ENCODE results near the gene PPM1J.
A peak's percentile ranks its signal among the peaks of the same experiment; 100 is the strongest.

The PPM1J gene

GRCh38 chr1:112704934-112705627, 10.1 kb downstream of the PPM1J start:
- no peak for DNase-seq (ENCODE audit: low read depth in 4 of 4, low spot score in 1 of 4)

DNA sequence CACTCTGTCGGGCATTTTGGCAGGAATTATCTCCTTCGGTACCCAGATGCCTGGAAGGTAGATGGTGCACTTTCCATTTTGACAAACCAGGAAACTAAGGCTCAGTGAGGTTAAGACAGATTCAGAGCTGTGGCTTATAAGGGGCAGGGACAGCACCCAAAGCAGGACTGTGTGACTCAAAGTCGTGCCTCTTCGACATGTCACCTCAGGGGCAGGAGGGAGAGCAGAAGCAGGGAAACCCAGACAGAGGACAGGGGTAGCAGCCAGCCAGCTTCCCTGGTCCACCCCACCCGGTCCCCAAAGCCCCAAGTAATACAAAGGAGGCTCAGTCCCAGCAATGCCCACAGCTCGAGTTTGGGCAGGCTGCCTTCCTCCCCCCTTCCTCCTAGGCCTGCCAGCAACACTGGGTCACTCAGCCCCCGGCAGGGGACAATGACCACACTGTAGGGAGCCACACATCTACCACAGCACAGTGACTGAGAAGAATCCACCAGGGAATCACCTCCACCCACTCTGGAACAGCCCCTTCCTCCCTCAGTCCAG, 10.7 kb downstream of the PPM1J start:
- DNase-seq (ENCODE audit: low read depth in 4 of 4, low spot score in 1 of 4) = no peak

DNA sequence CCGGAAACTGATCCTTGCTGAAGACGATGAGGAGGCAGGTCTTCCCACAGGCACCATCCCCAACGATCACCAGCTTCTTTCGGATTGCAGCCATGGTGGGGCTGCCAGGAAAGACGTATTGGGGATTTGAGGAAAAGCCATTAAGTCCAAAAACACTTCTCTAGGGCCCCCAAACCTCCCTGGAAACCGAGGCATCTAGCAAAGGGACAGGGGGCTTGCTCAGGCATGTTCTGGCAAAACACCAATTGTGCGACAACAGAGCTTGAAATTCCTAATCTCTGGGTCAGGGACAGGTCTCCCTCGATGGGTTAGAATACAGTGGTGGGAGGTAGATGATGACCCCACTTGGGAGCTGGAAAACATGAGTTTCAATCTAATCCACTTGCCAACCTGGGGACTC, 11.4 kb downstream of the PPM1J start:
- DNase-seq (ENCODE audit: low read depth in 4 of 4, low spot score in 1 of 4) = no peak

- DNase-seq (ENCODE audit: low read depth in 4 of 4, low spot score in 1 of 4) = no peak
Observed at GRCh38 chr1:112702420-112703261, 12.5 kb downstream of the PPM1J start.

DNA sequence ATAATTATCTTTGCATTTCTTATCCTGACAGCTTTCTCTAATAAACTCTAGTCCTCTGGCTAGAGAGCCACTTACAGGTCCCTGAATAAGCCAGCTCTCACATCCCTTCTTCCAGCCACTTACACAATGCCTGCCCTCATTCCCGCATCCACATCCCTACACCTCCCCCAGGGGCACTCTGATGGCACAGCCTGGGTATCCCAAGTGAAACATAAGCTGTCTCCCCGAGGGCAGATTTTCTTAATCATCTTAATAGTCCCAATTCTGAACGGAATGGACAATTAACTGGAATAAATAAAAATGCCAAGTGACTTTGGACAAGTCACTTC, 13.1 kb downstream of the PPM1J start:
- no peak for DNase-seq (ENCODE audit: low read depth in 4 of 4, low spot score in 1 of 4)

DNA sequence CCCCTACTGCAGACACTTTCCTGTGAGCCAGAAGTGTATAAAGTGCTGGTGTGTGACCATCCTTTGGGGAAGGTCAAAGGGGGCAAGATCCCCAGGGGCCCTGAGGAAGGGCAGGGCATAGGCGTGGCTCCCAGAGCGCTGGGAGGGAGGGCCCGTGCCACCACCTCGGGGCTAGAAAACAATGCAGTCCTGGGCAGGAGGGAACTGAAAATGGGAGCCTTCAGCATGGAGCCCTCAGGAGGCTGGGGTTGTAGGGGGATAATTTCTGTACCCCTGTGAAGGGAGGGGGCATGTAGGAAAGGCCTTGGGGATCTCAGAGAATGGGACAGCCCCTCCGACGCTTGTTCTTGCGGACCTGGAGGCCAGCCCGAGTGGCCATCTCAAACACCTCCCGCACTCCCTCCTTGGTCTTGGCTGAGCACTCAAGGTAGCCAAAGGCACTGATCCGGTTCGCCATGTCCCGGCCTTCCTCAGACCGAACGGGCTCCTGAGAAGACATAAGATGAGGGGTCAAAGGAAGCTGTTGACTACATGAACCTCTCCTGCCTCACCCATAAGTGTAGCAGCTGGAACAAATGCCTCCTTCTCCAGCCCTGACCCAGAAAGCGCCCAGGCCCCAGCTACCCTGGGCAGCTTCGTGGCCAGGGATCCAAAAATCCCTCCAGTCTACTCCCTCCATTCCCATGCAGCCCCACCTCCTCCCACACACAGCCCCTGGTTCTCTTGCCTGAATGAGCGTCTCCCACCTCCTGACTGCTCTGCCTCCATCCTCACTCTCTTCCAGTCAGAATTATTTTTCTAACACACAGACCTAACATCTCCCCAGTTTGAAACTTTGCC, 13.7 kb downstream of the PPM1J start:
- DNase-seq (ENCODE audit: low read depth in 4 of 4, low spot score in 1 of 4) = no peak

DNA sequence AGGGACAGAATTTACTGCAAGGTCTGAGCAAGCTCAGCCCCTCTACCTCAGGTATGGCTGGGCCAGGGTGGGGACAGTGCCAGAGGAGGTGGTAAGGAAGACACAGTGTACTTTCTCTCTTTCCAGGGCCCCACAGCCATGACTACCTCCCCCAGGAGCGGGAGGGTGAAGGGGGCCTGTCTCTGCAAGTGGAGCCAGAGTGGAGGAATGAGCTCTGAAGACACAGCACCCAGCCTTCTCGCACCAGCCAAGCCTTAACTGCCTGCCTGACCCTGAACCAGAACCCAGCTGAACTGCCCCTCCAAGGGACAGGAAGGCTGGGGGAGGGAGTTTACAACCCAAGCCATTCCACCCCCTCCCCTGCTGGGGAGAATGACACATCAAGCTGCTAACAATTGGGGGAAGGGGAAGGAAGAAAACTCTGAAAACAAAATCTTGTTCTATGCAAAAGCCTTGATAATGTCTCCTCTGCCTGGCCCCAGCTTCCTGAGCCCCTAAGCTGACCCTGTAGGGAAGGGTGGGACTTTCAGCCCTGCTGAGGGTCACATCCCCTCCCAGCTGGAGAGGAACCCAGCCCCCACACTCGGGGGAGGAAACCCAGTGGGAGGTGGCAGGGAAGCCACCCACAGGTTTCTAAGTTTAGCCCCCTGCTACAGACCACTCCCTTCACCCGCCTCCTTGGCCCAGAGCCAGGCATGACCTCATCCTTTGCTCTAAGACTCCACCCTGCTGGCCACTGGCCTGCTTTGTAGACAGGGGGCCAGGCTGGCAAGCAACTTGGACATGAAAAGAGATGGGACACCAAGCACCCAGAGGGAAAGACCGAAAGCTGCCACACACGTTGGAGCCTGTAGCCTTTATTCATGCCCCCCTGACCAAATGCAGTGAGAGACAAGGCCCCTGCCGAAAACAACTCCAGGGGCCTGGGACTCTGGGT, 14.6 kb downstream of the PPM1J start:
- peak in 1 of 4 experiments; percentile 55 for DNase-seq (ENCODE audit: low read depth in 4 of 4, low spot score in 1 of 4)

DNA sequence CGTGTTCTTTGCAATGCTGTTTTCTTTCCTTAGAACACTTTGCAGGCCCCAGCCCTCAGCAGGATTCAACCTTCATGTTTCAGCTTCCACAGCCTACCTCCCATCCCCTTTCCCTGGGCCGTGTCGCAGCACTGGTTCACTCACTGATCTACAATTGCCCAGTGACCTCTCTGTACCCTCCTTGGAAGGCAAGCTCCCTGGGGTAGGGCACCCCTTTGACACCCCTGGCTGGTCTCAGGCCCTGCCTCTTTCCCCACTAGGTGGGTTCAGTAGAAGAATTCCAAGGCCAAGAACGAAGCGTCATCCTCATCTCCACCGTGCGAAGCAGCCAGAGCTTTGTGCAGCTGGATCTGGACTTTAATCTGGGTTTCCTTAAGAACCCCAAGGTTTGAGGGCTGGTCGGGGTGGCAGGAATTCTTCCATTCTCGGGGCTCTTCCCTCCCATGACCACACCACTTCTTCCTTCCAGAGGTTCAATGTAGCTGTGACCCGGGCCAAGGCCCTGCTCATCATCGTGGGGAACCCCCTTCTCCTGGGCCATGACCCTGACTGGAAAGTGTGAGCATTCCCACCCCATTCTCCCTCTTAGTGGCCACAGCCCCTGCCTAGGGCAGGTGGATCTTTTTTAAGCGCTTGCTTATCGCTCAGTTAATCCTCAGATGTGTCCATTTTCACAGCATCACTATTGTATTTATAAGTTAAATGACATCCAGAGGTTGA, 15.5 kb downstream of the PPM1J start:
- DNase-seq (ENCODE audit: low read depth in 4 of 4, low spot score in 1 of 4) = no peak

DNA sequence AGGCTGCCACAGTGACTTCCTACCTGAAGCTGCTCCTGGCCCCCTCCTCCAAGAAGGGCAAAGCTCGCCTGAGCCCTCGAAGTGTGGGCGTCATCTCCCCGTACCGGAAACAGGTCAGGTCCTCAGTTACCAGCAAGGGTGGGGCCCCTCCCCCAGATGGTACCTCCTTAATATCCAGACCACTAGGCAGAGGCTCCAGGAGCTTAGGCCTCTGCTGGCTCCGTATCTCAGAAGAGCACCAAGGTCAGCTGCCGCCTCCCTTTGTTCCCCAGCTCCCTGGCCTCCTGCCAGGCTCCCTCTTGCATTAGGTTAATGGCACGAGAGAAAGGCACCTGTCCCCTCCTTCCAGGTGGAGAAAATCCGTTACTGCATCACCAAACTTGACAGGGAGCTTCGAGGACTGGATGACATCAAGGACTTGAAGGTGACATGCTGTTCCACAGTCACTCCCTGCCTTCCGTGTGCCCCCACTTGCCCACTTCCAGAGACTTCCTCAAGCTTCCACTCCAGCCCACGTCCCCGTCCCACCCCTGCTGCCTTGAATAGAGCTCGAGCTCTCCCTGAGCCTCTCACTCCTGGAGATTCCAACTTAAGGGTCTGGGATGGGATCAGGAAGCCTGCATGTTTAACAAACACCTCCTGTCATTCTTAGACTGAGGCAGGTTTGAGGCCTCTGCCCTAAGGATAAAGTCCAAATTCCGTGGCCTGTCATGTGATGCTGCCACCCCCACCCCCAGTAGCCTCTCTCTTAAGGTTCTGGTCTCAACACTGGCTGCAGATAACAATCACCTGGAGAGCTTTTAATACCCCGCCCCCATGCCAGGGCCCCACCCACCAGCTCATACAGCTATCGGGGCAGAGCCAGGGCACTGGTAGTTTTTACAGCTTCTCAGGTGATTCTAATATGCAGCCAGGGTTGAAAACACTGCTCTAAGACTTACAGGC, 16.5 kb downstream of the PPM1J start:
- no peak for DNase-seq (ENCODE audit: low read depth in 4 of 4, low spot score in 1 of 4)

DNA sequence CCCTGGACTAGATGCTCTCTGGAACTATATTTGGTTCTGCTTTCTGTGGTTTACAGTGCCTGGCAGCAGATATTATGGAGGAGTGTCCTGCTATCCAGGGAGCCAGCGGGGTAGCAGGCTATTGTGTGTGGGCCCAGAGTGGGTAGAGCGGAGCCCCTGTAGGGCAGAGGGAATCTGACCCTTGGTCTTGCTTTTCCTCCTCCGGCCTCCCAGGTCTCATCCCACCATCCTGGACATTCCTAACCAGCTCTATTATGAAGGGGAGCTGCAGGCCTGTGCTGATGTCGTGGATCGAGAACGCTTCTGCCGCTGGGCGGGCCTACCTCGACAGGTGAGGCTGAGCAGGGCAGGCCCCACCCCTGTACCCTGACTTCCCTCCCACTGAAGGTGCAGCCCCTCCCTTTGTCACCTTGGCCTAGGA, 17.3 kb downstream of the PPM1J start:
- DNase-seq (ENCODE audit: low read depth in 4 of 4, low spot score in 1 of 4) = no peak

DNA sequence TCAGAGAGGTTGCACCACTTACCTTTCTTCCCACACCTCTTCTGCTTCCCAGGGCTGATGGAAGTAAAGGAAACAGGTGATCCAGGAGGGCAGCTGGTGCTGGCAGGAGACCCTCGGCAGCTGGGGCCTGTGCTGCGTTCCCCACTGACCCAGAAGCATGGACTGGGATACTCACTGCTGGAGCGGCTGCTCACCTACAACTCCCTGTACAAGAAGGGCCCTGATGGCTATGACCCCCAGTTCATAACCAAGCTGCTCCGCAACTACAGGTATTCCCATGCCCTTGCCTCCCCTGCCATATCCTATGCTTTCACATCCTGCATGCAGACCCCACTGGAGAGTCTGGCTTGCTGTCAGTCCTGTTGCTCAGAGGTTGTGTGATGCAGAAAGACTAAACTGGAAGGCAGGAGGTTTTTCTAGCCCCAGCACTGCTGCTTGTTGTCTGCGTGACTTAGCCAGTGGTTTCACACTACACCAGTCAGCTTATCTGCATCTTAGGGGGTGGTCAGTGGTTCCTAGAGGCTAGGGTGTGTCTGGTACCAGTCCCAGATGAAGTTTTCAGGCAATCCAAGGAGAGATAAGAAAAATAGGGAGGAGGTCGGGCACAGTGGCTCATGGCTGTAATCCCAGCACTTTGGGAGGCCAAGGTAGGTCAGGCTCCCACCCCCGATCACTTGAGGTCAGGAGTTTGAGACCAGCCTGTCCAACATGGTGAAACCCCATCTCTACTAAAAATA, 18.4 kb downstream of the PPM1J start:
- no peak for DNase-seq (ENCODE audit: low read depth in 4 of 4, low spot score in 1 of 4)

DNA sequence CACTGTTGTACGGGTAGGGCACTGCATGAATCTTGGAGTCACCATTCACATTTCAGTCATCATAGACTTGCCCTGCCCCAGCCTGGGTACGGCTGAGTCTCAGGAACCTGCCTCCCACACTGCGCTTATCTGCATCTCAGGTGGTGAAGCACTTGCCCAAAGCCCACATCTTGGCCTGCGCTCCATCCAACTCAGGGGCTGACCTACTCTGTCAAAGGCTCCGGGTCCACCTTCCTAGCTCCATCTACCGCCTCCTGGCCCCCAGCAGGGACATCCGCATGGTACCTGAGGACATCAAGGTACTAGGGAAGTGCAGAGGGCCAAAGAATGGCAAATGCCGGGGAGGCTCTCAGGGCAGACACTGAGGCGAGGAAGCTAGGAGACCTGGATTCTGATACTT, 19.9 kb downstream of the PPM1J start:
- no peak for DNase-seq (ENCODE audit: low read depth in 4 of 4, low spot score in 1 of 4)

DNA sequence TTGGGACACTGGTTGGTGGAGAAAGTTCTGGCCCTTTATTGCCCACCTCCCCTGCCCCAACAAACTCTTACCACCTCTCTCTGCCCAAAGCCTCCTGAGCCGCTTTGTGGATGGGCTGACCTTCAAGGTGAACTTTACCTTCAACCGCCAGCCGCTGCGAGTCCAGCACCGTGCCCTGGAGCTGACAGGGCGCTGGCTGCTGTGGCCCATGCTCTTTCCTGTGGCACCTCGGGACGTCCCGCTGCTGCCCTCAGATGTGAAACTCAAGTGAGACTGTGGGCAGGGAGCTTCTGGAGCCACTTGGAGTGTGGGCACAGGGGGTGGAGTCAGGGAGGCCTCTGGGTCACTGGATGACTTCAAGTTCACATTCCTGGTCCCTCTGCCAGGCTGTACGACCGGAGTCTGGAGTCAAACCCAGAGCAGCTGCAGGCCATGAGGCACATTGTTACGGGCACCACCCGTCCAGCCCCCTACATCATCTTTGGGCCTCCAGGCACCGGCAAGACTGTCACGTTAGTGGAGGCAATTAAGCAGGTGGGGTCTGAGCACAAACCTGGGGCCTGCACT, 20.7 kb downstream of the PPM1J start:
- DNase-seq (ENCODE audit: low read depth in 4 of 4, low spot score in 1 of 4) = no peak

- no peak for DNase-seq (ENCODE audit: low read depth in 4 of 4, low spot score in 1 of 4)
Observed at GRCh38 chr1:112693821-112694220, 21.3 kb downstream of the PPM1J start.

DNA sequence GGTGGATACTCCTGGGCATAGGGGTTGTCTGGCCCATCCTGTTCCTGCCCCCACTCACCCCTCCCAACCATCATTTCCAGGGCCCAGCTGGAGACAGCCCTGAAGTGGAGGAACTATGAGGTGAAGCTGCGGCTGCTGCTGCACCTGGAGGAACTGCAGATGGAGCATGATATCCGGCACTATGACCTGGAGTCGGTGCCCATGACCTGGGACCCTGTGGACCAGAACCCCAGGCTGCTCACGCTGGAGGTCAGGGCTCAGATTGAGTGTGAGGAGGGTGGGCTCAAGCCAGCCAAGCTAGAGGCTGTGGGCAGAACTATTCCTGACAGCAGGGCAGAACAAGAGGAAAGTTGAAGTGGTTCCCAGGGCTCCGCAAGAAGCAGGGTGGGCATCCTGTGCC, 22.5 kb downstream of the PPM1J start:
- no peak for DNase-seq (ENCODE audit: low read depth in 4 of 4, low spot score in 1 of 4)

- DNase-seq (ENCODE audit: low read depth in 4 of 4, low spot score in 1 of 4) = no peak
Observed at GRCh38 chr1:112689842-112690237, 25.3 kb downstream of the PPM1J start.

GRCh38 chr1:112689196-112689841, 25.8 kb downstream of the PPM1J start:
- no peak for DNase-seq (ENCODE audit: low read depth in 4 of 4, low spot score in 1 of 4)

All from stimulated activated CD4-positive, alpha-beta T cell treated with anti-CD3 and anti-CD28 coated beads, Interleukin-1b, Interleukin-23, amount 100 ng/mL, for 24 hours (primary cell).